Ovary (tissue), 9 donors: Measurements from ENCODE around the gene DCAF7. TPM values are rescaled to one million over a fixed set of nuclear protein-coding genes. Genes with fewer than 3 reads are reported as not detected.

Source experiments
- DNase-seq, 5 donors: peaks; one replicate each; pipeline ENCODE4 v3.0.0-alpha.2; 2019 to 2020
- H3K27ac ChIP-seq, 2 donors: fragments of 200-600 bp; one replicate each; pipeline versions ENCODE4 v1.5.1 to v1.8.0; 2019 to 2022
- H3K27me3 ChIP-seq: fragments of 200-600 bp; one replicate; pipeline ENCODE4 v1.8.0; 2022
- H3K36me3 ChIP-seq: fragments of 200-600 bp; sonication (generic); one replicate; pipeline ENCODE4 v1.5.1; 2019
- H3K4me1 ChIP-seq: one replicate; pipeline ENCODE4 v1.8.1; 2013; ENCODE audit warnings: mild to moderate bottlenecking, moderate library complexity; ENCODE audit not compliant: insufficient read depth
- H3K4me3 ChIP-seq: fragments of 200-600 bp; sonication (generic); one replicate; pipeline ENCODE4 v1.5.1; 2017
- H3K9me3 ChIP-seq, 2 donors: fragments of 200-600 bp in 1 of 2; sonication (generic) in 1 of 2; one replicate each; pipeline versions ENCODE4 v1.5.1 to v1.8.1; 2013 to 2019; ENCODE audit warnings: mild to moderate bottlenecking in 1 of 2, moderate library complexity in 1 of 2
- EP300 ChIP-seq: sonication (generic); formaldehyde crosslinking; IDR thresholded peaks from one replicate; pipeline ENCODE4 v1.6.1; 2017; ENCODE audit warnings: antibody characterized with exemption
- POLR2A ChIP-seq: fragments of 450-650 bp; IDR thresholded peaks from one replicate; pipeline ENCODE4 v1.6.1; 2017; ENCODE audit warnings: antibody characterized with exemption, mild to moderate bottlenecking, moderate library complexity
- WGBS, 3 donors: extraction: QIAGEN DNeasy Blood & Tissue Kit in 1 of 3; methylation state at CpG; one replicate each; pipeline versions ENCODE4 v1.1.5 to v1.1.7; 2013 to 2017; 5-methylcytosine and 5-hydroxymethylcytosine counted together
- intact Hi-C, 4 donors: fragments of 100-400 bp; cut with DNase I; formaldehyde crosslinking; loops; one replicate each; pipeline versions ENCODE4 v1.11.0 to v1.15.1; 2022 to 2023
- polyA plus RNA-seq, 2 donors: library from polyadenylated mRNA; stranded (reverse); fragments of 200-250 nt in 1 of 2; fragments of 350-450 nt in 1 of 2; fragmentation: Illumina TruSeq in 1 of 2; extraction: RNeasy Lipid Tissue Mini Kit (QIAGEN cat#74804) in 1 of 2; gene quantifications; one replicate each; pipeline ENCODE4 v1.2.3, GENCODE V29; 2013 to 2014
- total RNA-seq, 7 donors: library from RNA; depleted of rRNA in 2 of 7; stranded (reverse); fragments of >200 nt in 2 of 7; fragmentation: NEBNext Ultra II Directional in 3 of 7; extraction: Animal tissue kit (Norgen Biotek cat#: 25700) in 3 of 7; gene quantifications; one replicate each; pipeline versions ENCODE4 v1.1.0 to v1.2.4, GENCODE V29; 2016 to 2023
- TF ChIP-seq, protein P1 (sequence below), 3 donors: fragments of 450-650 bp in 2 of 3; fragments of 200-600 bp in 1 of 3; IDR thresholded peaks; one replicate each; pipeline versions ENCODE4 v1.5.1 to v1.8.0; 2016 to 2022; ENCODE audit warnings: antibody characterized with exemption in 3 of 3, mild to moderate bottlenecking in 1 of 3
- donor health status: DM: no; HTN: no; CAD: no; lungs with moderate emphysema.
- donor health status: DM: no; HTN: no; CAD: no.
- donor health status: Bipolar disorder and iron deficiency.
- donor health status: DM: yes; HTN: yes; CAD: no.
- donor health status: DM: no; HTN: no; CAD: no.
- donor health status: DM: yes; HTN: yes; CAD: no.

Gene DCAF7
- total and polyA plus RNA-seq, 9 donors, result 14.9 to 62.5 (median 49.7) TPM

DNA sequence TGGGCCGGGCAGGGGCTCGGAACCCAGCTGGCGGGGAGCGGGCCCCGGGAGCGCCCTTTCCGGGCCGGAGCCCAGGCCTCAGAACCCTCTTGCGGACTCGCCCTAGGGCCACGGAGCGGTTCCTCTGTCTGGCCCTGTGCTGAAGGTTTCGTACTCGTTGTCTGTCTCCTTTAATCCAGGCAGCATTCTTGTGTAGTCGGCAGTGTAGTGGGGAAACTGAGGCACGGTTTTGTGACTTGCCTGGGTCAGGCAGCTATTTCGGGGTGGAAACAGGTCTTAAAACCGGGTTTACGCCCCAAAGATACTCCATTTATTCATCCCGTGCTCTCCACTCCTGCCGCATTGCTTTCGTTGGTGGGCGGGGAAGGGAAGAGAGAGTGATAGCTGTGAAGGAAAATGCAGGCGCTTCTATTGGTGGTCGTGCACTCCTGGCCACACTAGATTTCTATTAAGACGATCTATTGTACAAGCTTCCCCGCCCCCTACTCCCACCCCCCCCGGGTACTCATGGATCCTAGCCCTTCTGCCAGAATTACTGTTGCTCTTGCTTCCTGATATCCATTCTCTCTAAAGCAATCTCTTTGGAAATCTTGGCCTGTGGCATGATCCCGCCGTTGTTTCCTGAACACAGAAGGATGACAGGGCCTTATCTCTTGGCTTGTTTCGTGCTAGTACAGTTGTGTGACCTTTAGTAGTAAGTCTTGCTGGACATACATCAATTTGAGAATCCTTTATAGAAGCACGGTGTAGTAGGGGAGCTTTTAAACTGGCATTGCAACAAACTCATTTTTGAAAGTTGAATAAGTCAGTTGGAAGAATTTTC is 751 bp downstream of the DCAF7 start:
- WGBS, 3 donors, result 0 to 1% (median 1%) methylated on average over 20 to 32 of the region's 32 CpGs
- no peaks in the 10 kb centered on the region for H3K36me3 ChIP-seq
- H3K27me3 ChIP-seq, result no peaks in the 10 kb centered on the region
- TF ChIP-seq, protein P1, sequence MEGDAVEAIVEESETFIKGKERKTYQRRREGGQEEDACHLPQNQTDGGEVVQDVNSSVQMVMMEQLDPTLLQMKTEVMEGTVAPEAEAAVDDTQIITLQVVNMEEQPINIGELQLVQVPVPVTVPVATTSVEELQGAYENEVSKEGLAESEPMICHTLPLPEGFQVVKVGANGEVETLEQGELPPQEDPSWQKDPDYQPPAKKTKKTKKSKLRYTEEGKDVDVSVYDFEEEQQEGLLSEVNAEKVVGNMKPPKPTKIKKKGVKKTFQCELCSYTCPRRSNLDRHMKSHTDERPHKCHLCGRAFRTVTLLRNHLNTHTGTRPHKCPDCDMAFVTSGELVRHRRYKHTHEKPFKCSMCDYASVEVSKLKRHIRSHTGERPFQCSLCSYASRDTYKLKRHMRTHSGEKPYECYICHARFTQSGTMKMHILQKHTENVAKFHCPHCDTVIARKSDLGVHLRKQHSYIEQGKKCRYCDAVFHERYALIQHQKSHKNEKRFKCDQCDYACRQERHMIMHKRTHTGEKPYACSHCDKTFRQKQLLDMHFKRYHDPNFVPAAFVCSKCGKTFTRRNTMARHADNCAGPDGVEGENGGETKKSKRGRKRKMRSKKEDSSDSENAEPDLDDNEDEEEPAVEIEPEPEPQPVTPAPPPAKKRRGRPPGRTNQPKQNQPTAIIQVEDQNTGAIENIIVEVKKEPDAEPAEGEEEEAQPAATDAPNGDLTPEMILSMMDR (IDR thresholded peaks at IDR 0.05), result no peak
- no peak for TF ChIP-seq EP300
- no peak for TF ChIP-seq POLR2A
- intact Hi-C loops, result no loop called here
- H3K4me1 ChIP-seq, result peaks cover 7% of the 10 kb centered on the region
- no peak for DNase-seq
- H3K27ac ChIP-seq, result peak overlapping the region; percentile 31 to 57
- peak overlapping the region; percentile 99 for H3K4me3 ChIP-seq
- H3K9me3 ChIP-seq, result no peaks in the 10 kb centered on the region

DNA sequence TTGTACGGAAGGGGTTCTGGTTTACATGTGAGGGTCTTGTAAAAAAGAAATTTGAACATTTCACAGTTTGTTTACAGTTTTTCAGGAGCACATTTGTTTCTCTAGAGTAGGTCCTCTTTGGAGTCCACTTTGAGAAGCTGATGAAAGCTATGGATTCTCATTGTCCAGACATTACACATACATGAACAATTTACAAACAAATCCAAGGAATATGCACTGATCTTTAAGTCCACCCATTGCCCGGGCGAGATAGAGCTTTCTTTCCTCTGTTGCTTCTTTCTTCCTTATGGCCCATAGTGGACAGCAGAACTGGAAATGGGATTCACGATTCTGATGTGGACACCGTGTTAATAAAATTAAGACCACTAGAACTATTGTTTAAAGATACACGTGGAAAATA is 1.9 kb downstream of the DCAF7 start:
- no peak for DNase-seq
- Histone ChIP-seq H3K27me3 (no peaks in the 10 kb centered on the region), H3K9me3 (no peaks in the 10 kb centered on the region), H3K4me1 (peaks cover 7% of the 10 kb centered on the region), H3K4me3 (peak overlapping the region; percentile 99), H3K27ac (no peak overlapping the region), H3K36me3 (no peaks in the 10 kb centered on the region)
- no peak for TF ChIP-seq POLR2A
- no peak for TF ChIP-seq EP300
- TF ChIP-seq, protein P1 (IDR thresholded peaks at IDR 0.05), result no peak
- intact Hi-C loops, result no loop called here
- 29 to 47% (median 38%) methylated on average over 6 of the region's 6 CpGs for WGBS, 3 donors

DNA sequence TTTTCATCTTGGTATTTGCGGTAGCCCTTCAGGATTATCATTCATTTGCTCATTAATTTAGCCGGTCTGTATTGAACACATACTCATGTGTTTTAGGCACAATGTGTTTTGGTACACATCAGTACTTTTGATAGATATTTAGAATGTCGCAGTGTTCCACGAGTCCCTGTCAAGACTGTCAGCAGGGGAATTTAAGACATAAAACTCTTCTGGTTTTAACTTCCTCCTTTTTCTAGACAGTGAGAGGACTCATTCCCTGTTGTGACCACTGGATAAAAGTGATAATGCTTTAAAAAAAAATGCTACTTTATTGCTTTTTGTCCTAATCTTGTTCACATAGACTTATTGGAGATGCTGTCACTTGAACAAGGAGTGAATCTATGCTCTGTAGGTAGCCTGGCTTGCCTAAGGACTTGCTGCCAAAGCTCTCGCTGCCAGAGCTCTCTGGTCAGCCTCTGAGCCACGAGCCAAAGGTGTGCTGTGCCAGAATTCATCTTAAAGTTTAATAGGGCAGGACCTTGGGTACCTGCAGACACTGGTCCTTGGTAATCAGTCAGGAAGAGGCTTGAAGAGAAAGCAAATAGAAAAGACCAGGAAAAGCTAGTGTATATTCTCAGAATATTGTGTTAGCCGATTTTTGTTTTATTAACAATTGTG is 5.4 kb downstream of the DCAF7 start:
- Histone ChIP-seq H3K36me3 (no peaks in the 10 kb centered on the region), H3K27me3 (no peaks in the 10 kb centered on the region), H3K9me3 (no peaks in the 10 kb centered on the region), H3K4me1 (peaks cover 12% of the 10 kb centered on the region), H3K4me3 (no peak overlapping the region), H3K27ac (no peak overlapping the region)
- no peak for DNase-seq
- intact Hi-C loops, result no loop called here
- WGBS, 3 donors, result 67 to 74% (median 69%) methylated on average over 7 of the region's 7 CpGs
- TF ChIP-seq, protein P1 (IDR thresholded peaks at IDR 0.05), result no peak
- TF ChIP-seq EP300 (no peak), POLR2A (no peak)

DNA sequence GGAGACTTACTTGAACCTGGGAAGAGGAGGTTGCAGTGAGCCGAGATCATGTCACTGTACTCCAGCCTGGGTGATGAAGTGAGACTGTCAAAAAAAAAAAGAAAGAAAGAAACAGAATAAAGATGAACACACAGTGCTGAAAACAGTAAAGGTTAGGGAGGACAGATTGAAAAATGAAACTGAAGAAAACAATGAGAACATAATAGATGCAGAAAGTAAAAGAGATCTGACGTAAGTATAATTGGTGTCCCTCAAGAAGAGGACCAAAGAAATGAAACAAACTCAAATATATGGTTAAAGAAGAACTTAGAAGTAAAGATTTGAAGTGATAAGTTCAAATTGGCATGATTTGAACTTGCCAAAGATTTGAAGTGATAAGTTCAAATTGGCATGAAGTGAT is 7.1 kb downstream of the DCAF7 start:
- intact Hi-C loops, result no loop called here
- no peaks in the 10 kb centered on the region for H3K36me3 ChIP-seq
- TF ChIP-seq POLR2A (no peak), EP300 (no peak)
- TF ChIP-seq, protein P1 (IDR thresholded peaks at IDR 0.05), result no peak
- H3K27me3 ChIP-seq, result no peaks in the 10 kb centered on the region
- no peak overlapping the region for H3K27ac ChIP-seq
- WGBS, 3 donors, result 99 to 100% (median 100%) methylated on average over 2 of the region's 2 CpGs
- no peaks in the 10 kb centered on the region for H3K9me3 ChIP-seq
- no peak for DNase-seq
- H3K4me1 ChIP-seq, result peaks cover 10% of the 10 kb centered on the region
- H3K4me3 ChIP-seq, result no peak overlapping the region
